Measurements from ENCODE around the gene PCDHGB3.
A peak's percentile ranks its signal among the peaks of the same experiment; 100 is the strongest.
"Not testable (repeated sequence)": the region's sequence is repeated elsewhere in the genome, so short reads cannot be mapped to it uniquely, and the experiment has no call there.

PCDHGB3 gene

GRCh38 chr5:141393267-141393666 lies 23.2 kb downstream of the PCDHGB3 start:
- no peak for DNase-seq

- DNase-seq, result not testable (repeated sequence)
Measured at GRCh38 chr5:141394401-141395187, 24.6 kb downstream of the PCDHGB3 start.

GRCh38 chr5:141397756-141398551 lies 27.9 kb downstream of the PCDHGB3 start, which contains the start of gene PCDHGB5:
Gene PCDHGB5 (plus strand): TSS chr5:141397947. CDS start chr5:141398128, 181 bp downstream.
- not testable (repeated sequence) for DNase-seq

GRCh38 chr5:141398608-141399007 lies 28.6 kb downstream of the PCDHGB3 start:
- DNase-seq, result no peak

GRCh38 chr5:141399555-141400258 lies 29.7 kb downstream of the PCDHGB3 start:
- DNase-seq, result no peak

GRCh38 chr5:141402553-141403243 lies 32.7 kb downstream of the PCDHGB3 start, which contains the start of gene PCDHGA9:
Gene PCDHGA9 (plus strand): TSS chr5:141402778. CDS start chr5:141402953, 175 bp downstream.
- no peak for DNase-seq

GRCh38 chr5:141403387-141403786 lies 33.3 kb downstream of the PCDHGB3 start:
- DNase-seq, result no peak

GRCh38 chr5:141407790-141408505 lies 37.9 kb downstream of the PCDHGB3 start, which contains the start of gene PCDHGB6:
Gene PCDHGB6 (plus strand): TSS chr5:141408021. CDS start chr5:141408203, 182 bp downstream.
- not testable (repeated sequence) for DNase-seq

- no peak for DNase-seq
Measured at GRCh38 chr5:141409598-141410306, 39.7 kb downstream of the PCDHGB3 start.

- DNase-seq, result no peak
Measured at GRCh38 chr5:141411575-141411974, 41.5 kb downstream of the PCDHGB3 start.

GRCh38 chr5:141412854-141413539 lies 43.0 kb downstream of the PCDHGB3 start, which contains the start of gene PCDHGA10:
Gene PCDHGA10 (plus strand): TSS chr5:141412987. CDS start chr5:141413176, 189 bp downstream.
- peak; percentile 11 for DNase-seq

GRCh38 chr5:141413540-141414069 lies 43.6 kb downstream of the PCDHGB3 start:
- no peak for DNase-seq

- not testable (repeated sequence) for DNase-seq
Measured at GRCh38 chr5:141414548-141415274, 44.7 kb downstream of the PCDHGB3 start.

- DNase-seq, result not testable (repeated sequence)
Measured at GRCh38 chr5:141415275-141415618, 45.2 kb downstream of the PCDHGB3 start.

- peak; percentile 41 for DNase-seq
Measured at GRCh38 chr5:141417494-141418172, 47.6 kb downstream of the PCDHGB3 start, which contains the start of gene PCDHGB7. Gene PCDHGB7 (plus strand): TSS chr5:141417677. CDS start chr5:141417860, 183 bp downstream.

- no peak for DNase-seq
Measured at GRCh38 chr5:141419074-141419880, 49.2 kb downstream of the PCDHGB3 start.

GRCh38 chr5:141420855-141421488 lies 50.9 kb downstream of the PCDHGB3 start, which contains the start of gene PCDHGA11:
Gene PCDHGA11 (plus strand): TSS chr5:141421051. CDS start chr5:141421228, 177 bp downstream.
- DNase-seq, result no peak
